ENCODE data around the gene NSUN7.

GRCh38 chr4:40720916-40721315, 28.8 kb upstream of the NSUN7 start:
- TF ChIP-seq SIN3A (IDR thresholded peaks at IDR 0.05; ENCODE audit: borderline replicate concordance, insufficient read depth, low read depth, low read length), result no peak
- TF ChIP-seq CTCF (IDR thresholded peaks at IDR 0.05), result no peak
- TF ChIP-seq POLR2AphosphoS5 (IDR thresholded peaks at IDR 0.05; ENCODE audit: low read depth, low read length), result no peak
- TF ChIP-seq TCF7L2 (IDR thresholded peaks at IDR 0.05; ENCODE audit: low read depth, low read length), result no peak
- TF ChIP-seq REST (IDR thresholded peaks at IDR 0.05; ENCODE audit: insufficient read depth in 1 of 2, low read depth in 2 of 2, low read length in 1 of 2), result no peak

All from Panc1 (cell line).